GM19372 (cell line): ENCODE data around the gene UVRAG.

Source experiments
- ATAC-seq: cut with Tn5 transposase; IDR thresholded peaks from one replicate; pipeline ENCODE4 v1.9.1; 2021; ENCODE audit warnings: mild to moderate bottlenecking, low read depth, moderate library complexity; ENCODE audit not compliant: unreplicated experiment

UVRAG gene

GRCh38 chr11:76131142-76131541, 316.1 kb downstream of the UVRAG start:
- ATAC-seq, result no peak

- ATAC-seq, result no peak
Measured at GRCh38 chr11:76131671-76132631, 316.9 kb downstream of the UVRAG start.

- ATAC-seq, result no peak
Measured at GRCh38 chr11:76134239-76134638, 319.2 kb downstream of the UVRAG start.

- no peak for ATAC-seq
Measured at GRCh38 chr11:76135491-76135890, 320.5 kb downstream of the UVRAG start.

GRCh38 chr11:76139314-76139713, 324.3 kb downstream of the UVRAG start:
- no peak for ATAC-seq

GRCh38 chr11:76140912-76141574, 326.0 kb downstream of the UVRAG start:
- ATAC-seq, result no peak

GRCh38 chr11:76141901-76142588, 327.0 kb downstream of the UVRAG start:
- ATAC-seq, result no peak

- ATAC-seq, result no peak
Measured at GRCh38 chr11:76143274-76143673, 328.3 kb downstream of the UVRAG start.

GRCh38 chr11:76147106-76147740, 332.2 kb downstream of the UVRAG start:
- ATAC-seq, result no peak

- ATAC-seq, result no peak
Measured at GRCh38 chr11:76148231-76148630, 333.2 kb downstream of the UVRAG start.

- ATAC-seq, result no peak
Measured at GRCh38 chr11:76148941-76149613, 334.1 kb downstream of the UVRAG start.

GRCh38 chr11:76149713-76150112, 334.7 kb downstream of the UVRAG start:
- ATAC-seq, result no peak

- no peak for ATAC-seq
Measured at GRCh38 chr11:76150141-76150540, 335.1 kb downstream of the UVRAG start.

- no peak for ATAC-seq
Measured at GRCh38 chr11:76151556-76152085, 336.6 kb downstream of the UVRAG start.

GRCh38 chr11:76152086-76152681, 337.2 kb downstream of the UVRAG start:
- ATAC-seq, result peak; percentile 62

- ATAC-seq, result peak; percentile 56
Measured at GRCh38 chr11:76152741-76153570, 337.9 kb downstream of the UVRAG start.

GRCh38 chr11:76153571-76153923, 338.5 kb downstream of the UVRAG start:
- ATAC-seq, result no peak

GRCh38 chr11:76155500-76156227, 340.7 kb downstream of the UVRAG start:
- ATAC-seq, result no peak
